Embryonic facial prominence (tissue), 1 donor: ENCODE data around the gene COQ9.
A peak's percentile ranks its signal among the peaks of the same experiment; 100 is the strongest.
"Not testable (repeated sequence)": the region's sequence is repeated elsewhere in the genome, so short reads cannot be mapped to it uniquely, and the experiment has no call there.

Source experiments
- DNase-seq: peaks from one replicate; pipeline ENCODE4 v3.0.0-alpha.2; 2016; ENCODE audit errors: extremely low spot score

Gene COQ9

DNA sequence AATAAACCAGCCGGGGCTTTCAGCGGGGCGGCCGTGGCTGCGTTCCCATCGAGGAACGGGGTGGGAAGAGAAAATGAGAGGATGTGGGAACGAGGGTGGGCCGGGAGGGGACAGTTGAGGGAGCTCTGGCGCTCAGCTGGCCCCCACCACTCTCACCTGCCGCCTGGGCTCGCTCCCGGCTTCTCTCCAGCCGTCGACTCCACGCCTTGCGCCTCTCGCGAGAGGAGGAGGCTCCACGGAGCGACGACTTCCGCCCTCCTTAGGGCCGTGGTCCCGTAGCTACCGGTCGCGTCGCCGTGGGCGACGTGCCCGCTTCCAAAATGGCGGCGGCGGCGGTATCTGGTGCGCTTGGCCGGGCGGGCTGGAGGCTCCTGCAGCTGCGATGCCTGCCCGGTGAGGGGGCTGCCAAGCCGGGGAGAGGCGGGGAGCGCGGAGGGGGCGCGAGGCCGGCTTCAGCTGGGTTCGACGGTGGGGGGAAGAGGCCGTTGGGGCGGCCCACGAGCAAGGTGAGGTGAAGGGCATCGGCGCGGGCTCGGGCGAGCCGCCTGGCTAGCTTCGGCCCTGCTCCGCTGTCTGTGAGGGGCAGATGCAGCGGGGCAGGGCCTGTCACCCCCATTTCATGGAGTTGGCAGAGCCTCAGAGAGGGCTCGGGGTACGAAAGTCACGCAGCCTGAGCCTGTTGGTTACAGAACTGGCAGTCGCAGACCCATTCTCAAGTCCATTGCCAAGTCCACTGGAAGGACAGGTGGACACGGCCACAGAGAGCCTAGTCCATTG lies at the start of gene COQ9, which contains the start of gene CIAPIN1:
COQ9 (plus strand) TSS at position 294 of the 777 bp plus-strand sequence; CDS start at position 321, 27 bp downstream.
CIAPIN1 (minus strand) TSS at position 200 of the 777 bp plus-strand sequence. CDS start 6,457 bp downstream, outside the sequence.
- peak; percentile 88 for DNase-seq

GRCh38 chr16:57397493-57397892 lies 49.8 kb upstream of the COQ9 start:
- DNase-seq = not testable (repeated sequence)

DNA sequence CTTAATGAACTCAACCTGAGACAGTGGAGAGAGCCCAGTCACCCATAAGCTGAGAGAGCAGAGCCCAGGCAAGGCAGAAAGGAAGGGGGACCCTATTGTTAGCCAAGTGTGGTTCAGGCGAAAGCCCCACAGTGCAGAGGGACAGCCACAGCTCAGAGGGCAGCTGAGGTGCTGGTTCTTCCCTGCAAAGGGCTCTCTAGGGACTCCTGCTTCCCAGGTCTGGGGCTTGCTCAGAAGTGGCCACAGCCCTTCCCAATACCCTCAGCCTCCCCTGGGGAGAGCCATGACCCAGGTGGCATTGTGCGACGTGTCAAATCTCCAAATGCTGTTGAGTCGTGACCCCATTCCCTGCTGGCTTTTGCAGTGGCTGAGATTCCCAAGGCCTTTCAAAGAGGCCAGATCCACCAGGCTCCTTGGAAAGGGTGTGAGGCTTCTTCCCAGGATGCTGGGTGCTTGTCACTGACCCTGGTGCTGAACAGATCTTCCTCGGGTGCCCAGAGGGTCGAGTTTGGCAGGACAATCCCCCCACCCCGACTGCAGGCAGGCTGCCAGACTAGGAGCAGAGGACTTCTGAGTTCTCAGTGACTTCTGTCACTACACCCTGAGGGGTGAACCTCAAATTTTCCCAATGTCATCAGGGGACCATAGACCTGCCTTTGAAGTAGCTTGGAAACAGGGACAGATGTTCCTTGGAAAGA lies 45.2 kb upstream of the COQ9 start:
- DNase-seq = no peak

DNA sequence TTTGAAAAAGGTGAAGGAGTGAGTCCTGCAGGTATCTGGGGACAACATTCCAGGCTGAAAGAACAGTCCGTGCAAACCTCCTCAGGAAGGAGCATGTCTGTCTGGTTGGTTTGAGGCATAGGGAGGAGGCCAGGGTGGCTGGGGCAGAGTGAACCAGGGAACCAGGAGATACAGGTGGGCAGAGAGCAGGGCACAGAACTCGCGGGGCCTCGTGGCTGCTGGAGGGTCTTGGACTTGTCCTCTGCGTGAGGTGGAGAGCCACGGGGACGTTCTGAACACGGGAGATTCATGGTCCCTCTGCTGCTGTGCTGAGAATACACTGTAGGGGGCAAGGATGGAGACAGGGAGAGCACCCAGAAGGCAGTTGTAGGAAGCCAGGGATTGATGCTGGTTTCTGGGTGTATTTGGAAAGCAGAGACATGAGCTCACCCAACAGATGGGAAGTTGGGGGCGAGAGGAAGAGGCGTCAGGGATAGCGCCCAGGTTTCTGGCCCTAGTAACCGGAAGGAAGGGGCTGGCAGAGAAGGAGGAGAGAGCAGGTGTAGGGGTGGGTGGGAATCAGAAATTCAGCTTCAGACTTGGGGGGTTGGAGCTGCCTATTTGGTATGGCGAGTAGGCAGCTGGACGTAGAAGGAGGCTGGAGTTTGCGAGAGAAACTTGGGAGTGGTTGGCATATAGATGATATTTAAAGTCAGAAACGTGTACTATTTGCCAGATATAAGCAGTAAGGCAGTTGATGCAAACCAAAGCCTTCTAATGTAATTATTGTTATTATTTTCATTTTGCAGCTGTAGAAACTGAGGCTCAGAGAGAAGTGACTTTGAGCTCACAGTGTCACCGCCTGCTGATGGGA lies 43.1 kb upstream of the COQ9 start, which contains the start of gene CCL17:
CCL17 (plus strand) TSS at position 803 of the 853 bp plus-strand sequence. CDS start 9,166 bp downstream, outside the sequence.
- DNase-seq = no peak

DNA sequence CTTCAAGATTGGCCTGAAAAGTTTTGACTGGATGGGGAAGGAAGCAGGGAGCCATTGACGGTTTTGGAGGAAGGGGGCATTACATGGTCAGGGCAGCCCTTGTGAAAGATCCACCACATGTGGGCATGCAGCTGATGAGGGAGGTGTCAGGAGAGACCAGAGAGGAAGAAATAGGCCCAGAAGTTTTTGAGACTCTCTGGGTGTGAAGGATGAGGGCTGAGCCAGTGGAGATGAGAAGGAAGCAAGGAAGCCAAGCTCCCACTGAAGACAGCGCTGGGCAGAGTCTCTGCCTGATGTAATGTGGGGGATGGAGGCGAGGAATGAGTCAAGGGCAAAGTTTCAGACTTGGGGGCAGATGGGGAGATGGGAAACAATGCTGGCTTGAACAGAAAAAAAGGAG lies 42.2 kb upstream of the COQ9 start:
- DNase-seq = no peak

- DNase-seq = no peak
Measured at GRCh38 chr16:57406881-57407280, 40.4 kb upstream of the COQ9 start.

DNA sequence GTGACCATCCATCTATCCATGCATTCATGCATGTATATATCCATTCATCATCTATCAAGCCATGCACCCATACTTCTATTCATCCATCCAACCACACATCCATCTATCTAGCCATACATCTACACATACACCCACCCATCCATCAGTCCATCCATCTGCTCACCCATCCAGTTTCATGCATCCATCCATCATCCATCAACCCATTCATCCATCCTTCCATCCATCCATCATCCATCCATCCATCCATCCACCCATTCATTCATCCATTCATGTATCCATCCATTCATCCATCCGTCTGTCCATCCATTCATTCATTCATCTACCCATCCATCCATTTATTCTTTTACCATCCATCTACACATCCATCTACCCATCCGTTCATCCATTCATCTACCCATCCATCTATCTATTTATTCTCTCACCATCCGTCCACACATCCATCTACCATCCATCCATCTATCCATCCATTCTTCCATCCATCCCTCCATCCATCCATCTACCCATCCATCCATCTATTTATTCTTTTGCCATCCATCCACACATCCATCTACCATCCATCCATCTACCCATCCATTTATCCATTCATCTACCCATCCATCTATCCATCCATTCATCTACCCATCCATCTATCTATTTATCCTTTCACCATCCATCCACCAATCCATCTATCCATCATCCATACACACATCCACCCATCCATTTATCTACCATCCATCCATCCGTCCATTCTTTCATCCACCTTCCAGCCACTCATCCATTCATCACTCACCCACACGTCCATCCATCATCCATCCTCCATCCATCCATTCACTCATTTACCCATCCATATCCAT lies 39.5 kb upstream of the COQ9 start:
- no peak for DNase-seq

DNA sequence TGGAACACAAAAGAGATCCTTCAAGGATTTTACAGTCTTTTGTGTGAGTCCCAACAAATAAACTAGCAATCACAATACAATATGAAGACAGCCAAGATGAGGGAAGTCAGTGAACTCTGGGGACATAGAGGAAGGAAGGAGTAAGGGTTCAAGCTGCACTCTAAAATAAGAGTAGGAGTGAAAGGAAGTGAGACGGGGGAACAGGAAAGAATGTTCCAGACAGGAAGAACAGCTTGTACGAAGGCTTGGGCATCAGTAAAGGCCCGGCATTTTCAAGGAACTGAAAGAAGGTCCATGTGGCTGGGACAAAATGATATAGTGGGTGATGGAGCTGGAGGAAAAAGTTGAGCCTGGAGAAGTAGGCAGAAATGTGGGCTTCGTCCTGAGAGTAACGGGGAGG lies 38.2 kb upstream of the COQ9 start:
- no peak for DNase-seq

- no peak for DNase-seq
Measured at GRCh38 chr16:57409870-57410587, 37.2 kb upstream of the COQ9 start.

DNA sequence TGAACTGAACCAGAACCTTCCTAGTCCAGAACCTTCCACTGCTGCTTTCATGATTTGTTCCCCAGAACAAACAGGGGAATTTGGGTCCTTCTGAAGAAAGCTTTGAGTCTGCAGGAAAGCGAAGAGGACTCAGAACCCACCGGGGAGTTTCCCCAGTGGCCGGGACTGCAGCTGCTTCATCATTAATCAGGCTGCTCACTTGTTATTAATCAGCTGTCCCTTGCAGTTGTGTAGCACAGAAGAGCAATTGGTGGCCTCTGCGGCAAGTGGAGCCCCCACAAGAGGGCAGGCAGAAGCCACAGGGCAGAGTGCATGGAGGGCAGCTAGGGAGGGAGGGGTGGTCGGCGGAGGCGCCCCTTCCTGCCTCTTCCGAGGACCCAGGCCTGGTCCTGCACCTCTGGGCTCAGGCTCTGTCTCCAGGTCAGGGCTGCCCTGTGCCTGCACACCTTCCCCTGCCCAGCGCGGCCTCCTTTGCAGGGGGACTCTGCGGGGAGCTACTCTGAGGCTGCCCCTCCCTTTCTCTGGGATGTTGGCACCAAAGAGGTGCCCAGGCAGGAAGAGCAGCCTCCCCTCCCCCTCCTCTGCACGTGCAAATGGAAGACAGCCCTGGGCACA lies 35.8 kb upstream of the COQ9 start:
- no peak for DNase-seq

DNA sequence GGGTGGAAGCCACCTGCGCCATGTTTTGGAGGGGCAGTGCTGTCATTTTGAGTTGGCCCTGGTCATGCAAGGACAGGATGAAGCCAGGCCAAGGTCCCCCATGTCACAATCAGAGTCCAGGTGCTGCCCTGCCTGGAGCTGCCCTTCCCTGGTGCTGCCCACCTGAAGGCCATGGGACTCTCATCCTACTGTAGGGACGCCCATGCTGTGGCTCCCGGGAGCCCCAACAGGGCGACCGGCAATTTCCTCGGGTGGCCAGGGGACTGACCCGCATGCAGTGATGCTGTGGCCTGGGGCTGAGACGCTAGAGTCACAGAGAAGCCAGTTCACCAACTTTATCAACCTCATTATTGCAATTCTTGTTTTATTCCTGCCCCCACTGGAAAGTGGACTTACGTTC lies 34.7 kb upstream of the COQ9 start:
- DNase-seq = no peak

- no peak for DNase-seq
Measured at GRCh38 chr16:57413301-57413730, 34.0 kb upstream of the COQ9 start.

GRCh38 chr16:57413733-57414132 lies 33.5 kb upstream of the COQ9 start:
- no peak for DNase-seq

GRCh38 chr16:57416084-57416483 lies 31.2 kb upstream of the COQ9 start:
- no peak for DNase-seq

DNA sequence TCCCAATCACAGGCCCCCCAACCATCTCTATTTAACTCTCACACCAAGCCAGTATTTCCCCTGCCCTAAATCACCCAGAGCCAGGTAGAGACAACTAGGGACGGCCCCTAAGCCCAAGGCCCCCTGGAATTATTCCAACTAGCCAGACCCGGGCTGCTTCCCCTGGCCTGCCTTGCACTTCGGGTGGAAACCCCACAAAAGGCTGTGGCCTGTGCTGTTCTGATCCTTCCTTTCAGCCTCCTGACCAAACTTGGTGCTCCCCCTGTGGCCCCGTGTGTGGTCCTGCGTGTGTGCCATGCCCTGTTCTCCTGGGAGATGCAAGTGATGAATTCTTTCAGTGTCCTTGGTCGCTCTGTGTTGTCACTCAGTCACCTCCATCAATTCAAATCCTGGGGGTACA lies 27.8 kb upstream of the COQ9 start:
- DNase-seq = no peak

GRCh38 chr16:57422026-57422944 lies 25.0 kb upstream of the COQ9 start:
- no peak for DNase-seq

- no peak for DNase-seq
Measured at GRCh38 chr16:57423152-57423551, 24.1 kb upstream of the COQ9 start.

DNA sequence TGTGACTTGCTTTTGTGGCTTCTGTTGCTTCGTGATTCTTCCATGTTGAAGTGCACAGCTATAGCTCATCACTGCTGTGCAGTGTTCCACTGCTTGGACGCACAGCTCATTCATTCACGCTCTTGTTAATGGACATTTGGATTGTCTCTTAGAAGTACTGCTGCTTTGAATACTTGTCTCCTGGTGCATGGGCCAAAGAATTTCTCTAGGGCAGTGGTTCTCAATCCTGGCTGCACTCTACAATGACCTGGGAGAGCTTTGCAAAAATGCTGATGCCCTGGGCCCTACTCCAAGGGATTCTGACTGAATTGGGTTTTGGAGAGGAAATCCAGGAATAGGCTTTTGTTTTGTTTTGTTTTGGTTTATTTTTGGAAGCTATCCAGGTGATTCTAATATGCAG lies 22.7 kb upstream of the COQ9 start:
- no peak for DNase-seq

DNA sequence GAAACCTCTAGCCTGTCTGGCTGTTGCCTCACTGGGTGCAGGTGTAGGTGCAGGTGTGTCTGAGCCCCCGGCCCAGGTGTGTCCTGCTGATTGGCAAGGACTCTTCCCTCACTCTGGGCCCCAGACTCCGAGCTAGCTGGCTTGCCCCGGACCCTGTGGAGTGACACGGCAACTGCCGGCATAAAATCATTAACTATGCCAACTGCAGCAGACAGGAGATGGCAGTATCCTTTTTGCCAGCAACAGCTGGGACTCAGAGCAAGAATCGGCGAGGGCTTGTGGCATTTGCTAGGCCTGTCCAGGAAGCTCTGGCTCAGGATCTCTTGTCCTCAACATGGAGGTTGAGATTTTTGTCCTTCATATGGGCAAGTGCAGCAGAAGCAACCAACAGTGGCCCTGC lies 20.9 kb upstream of the COQ9 start:
- no peak for DNase-seq
